ENCODE data around the gene RALGAPA2. TPM values are rescaled to one million over a fixed set of nuclear protein-coding genes. Genes with fewer than 3 reads are reported as not detected.

The RALGAPA2 gene
- total and polyA plus RNA-seq, 8 donors = 9.6 to 41.7 (median 24.5) TPM

DNA sequence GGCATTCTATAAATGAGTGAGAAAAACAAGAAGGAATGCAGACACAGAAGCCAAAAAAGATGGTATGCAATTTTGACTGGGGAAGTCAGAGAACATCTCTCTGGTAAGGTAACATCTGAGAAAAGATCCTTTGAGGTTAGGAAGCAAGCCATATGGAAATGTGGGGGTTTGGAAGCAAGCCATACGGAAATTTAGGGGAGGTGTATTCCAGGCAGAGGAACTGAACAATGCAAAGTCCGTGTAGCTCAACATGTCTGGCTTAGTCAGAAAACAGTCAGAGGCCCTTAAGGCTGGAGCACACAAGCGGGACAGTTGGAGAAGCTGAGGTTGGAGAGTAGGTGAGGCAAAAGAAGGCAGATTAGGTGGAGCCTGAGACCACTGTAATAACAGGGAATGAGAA is 35.3 kb downstream of the RALGAPA2 start:
- Histone ChIP-seq H3K4me1 (no peaks in the 10 kb centered on the region), H3K27ac (no peak overlapping the region), H3K9me3 (no peaks in the 10 kb centered on the region), H3K36me3 (peaks cover 0 to 8% (median 0%) of the 10 kb centered on the region in 3 donors), H3K27me3 (no peaks in the 10 kb centered on the region), H3K4me3 (no peak overlapping the region)
- ATAC-seq (no peak), DNase-seq (no peak), FAIRE-seq (no peak)
- TF ChIP-seq, protein P1, sequence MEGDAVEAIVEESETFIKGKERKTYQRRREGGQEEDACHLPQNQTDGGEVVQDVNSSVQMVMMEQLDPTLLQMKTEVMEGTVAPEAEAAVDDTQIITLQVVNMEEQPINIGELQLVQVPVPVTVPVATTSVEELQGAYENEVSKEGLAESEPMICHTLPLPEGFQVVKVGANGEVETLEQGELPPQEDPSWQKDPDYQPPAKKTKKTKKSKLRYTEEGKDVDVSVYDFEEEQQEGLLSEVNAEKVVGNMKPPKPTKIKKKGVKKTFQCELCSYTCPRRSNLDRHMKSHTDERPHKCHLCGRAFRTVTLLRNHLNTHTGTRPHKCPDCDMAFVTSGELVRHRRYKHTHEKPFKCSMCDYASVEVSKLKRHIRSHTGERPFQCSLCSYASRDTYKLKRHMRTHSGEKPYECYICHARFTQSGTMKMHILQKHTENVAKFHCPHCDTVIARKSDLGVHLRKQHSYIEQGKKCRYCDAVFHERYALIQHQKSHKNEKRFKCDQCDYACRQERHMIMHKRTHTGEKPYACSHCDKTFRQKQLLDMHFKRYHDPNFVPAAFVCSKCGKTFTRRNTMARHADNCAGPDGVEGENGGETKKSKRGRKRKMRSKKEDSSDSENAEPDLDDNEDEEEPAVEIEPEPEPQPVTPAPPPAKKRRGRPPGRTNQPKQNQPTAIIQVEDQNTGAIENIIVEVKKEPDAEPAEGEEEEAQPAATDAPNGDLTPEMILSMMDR (IDR thresholded peaks at IDR 0.05) = no peak
- intact Hi-C loops (cut with DNase I) = no loop called here
- 83 to 91% methylated on average over 3 of the region's 3 CpGs for WGBS, 2 donors

DNA sequence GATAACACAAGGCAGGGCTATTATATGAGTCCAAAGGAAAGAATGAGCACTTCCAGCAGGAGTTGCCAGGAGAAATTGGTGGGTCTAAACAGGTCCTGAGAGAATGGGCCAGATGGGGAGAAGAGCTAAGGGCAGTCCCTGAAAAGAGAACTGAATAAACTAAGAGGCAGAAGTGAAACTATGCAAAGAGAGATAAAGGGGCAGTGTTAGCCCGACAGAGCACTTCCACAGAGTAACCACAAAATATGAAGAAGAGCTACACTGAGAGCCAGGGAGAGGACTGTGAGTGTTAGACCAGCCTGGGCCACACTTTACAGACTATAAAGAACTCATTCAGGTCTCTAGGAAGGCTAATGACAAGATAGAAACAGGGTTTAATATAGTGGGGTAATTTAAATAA is 43.8 kb downstream of the RALGAPA2 start:
- Histone ChIP-seq H3K9me3 (no peaks in the 10 kb centered on the region), H3K36me3 (no peaks in the 10 kb centered on the region), H3K27ac (no peak overlapping the region), H3K4me3 (no peak overlapping the region), H3K4me1 (peaks cover 0 to 9% (median 5%) of the 10 kb centered on the region in 3 donors), H3K27me3 (no peaks in the 10 kb centered on the region)
- whole genome bisulfite sequencing, 2 donors = 39 to 45% methylated on average over 1 of the region's 1 CpG
- TF ChIP-seq, protein P1 (IDR thresholded peaks at IDR 0.05) = no peak
- no peak for FAIRE-seq
- ATAC-seq = peak in 2 of 4 donors; percentile 25 to 68
- intact Hi-C loops (cut with DNase I) = loop anchor here (5.0 to 10.0 kb wide), 2 partner anchors 154 to 156 kb away; no protein-coding TSS in a partner anchor
- no peak for DNase-seq

DNA sequence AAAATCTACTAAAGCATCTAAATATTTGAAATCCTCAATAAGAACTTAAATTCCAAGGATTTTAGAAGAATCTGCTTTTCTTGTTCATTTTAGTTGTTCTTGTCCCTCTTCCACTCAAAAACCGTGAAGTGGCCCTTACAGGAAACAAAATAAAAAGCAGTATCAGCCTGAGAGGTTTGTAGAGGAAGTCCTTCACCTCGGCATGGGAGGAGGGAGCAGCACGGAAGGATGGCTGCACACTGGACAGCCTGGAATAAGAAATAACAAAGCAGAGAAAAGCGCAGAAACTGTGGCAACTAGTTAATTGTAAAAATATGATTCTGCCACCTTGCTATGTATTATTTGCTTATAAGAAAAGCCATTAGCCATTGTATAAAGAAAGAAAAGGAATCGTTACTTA is 46.1 kb downstream of the RALGAPA2 start:
- FAIRE-seq (no peak), ATAC-seq (no peak), DNase-seq (no peak)
- H3K27ac ChIP-seq = no peak overlapping the region
- no peak overlapping the region for H3K4me3 ChIP-seq
- no peaks in the 10 kb centered on the region for H3K27me3 ChIP-seq
- no peaks in the 10 kb centered on the region for H3K9me3 ChIP-seq
- intact Hi-C loops (cut with DNase I) = loop anchor here (5.0 to 10.0 kb wide), 2 partner anchors 156 to 158 kb away; no protein-coding TSS in a partner anchor
- TF ChIP-seq, protein P1 (IDR thresholded peaks at IDR 0.05) = no peak
- peaks cover 0 to 9% (median 5%) of the 10 kb centered on the region in 3 donors for H3K4me1 ChIP-seq
- no peaks in the 10 kb centered on the region for H3K36me3 ChIP-seq
- WGBS, 2 donors = 58 to 65% methylated on average over 5 of the region's 5 CpGs

DNA sequence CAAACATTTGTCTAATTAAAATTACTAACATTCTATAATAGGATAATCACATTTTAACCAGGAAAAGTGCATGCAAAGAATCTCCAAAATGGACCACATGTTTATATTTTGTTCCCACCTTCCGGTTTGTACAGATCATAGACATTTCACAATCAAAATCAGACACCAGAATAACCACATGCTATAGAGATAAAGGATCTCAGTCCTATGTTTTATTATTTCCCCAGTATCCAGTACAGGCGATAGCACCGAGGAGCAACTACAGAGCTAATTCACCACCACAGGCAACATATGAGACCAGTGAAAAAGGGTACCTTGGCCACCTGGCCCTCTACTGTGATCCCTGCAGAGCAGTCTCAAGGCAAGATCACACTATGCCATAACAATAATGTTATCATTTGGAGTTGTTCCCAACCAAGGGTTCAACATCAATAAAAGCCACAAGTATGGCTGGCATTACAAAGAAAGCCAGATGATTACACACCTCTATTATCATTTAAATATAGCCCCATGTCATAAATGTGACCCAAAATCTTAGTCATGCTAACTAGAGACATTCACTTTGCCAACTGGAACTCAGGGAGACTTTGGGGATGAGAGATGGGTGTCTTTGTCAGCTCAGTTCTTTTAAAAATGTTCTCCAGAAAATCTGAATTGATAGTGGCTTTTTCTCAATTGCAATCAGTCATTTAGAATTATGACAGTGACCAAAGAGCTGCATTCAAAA is 46.7 kb downstream of the RALGAPA2 start:
- DNase-seq = no peak
- no peaks in the 10 kb centered on the region for H3K36me3 ChIP-seq
- H3K27me3 ChIP-seq = no peaks in the 10 kb centered on the region
- no peaks in the 10 kb centered on the region for H3K9me3 ChIP-seq
- ATAC-seq = peak in 3 of 4 donors; percentile 29 to 40 (median 33)
- 49 to 68% methylated on average over 3 of the region's 3 CpGs for WGBS, 2 donors
- peaks cover 0 to 9% (median 5%) of the 10 kb centered on the region in 3 donors for H3K4me1 ChIP-seq
- intact Hi-C loops (cut with DNase I) = loop anchor here (5.0 to 10.0 kb wide), 2 partner anchors 157 to 159 kb away; no protein-coding TSS in a partner anchor
- FAIRE-seq = no peak
- H3K4me3 ChIP-seq = no peak overlapping the region
- TF ChIP-seq, protein P1 (IDR thresholded peaks at IDR 0.05) = no peak
- no peak overlapping the region for H3K27ac ChIP-seq

Data from pancreas (tissue), 10 donors.